ENCODE measurements around the gene NCBP1. TPM values are rescaled to one million over a fixed set of nuclear protein-coding genes. Genes with fewer than 3 reads are reported as not detected.

Gene NCBP1
- total and polyA plus RNA-seq, 4 donors = 3.5 to 24.0 (median 15.5) TPM

DNA sequence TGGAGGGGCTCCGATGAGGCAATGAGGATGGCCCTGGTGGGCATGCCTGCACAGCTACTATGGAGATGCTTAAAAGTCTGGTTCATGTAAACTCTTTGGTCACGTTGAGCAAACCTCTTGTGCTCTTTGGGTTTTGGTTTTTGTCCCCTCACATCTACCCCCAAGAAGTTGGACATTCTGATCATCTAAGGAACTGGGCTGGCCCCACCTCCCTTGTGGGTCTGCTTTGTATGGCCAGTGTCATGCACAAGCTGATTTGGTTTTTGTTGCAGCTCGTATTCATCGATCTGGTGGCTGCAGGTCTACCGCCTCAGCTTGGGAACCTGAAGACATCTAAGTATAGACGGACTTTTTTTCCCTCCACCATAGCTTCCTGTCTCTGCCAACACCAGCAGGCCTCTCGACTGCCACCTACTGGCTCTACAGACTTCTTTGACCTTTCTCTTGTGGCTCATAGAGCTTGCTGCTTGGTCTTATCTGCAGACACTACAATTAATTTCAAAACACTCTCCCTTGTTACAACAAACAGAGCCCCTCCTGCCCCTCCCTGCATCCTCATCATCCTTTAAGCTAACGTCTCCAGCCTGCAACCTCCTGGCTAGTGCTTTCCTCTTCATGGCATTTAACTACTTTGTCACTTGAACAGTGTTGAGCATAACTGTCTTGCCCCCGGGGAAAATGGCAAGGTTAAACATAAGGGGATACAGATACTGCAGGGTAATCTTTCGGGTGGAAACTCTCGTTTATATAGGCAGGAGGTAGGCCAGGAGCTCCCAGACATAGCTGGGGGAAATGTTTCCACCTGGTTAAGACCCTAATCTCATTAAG lies 34.9 kb upstream of the NCBP1 start:
- DNase-seq (peak in 1 of 2 donors; percentile 76), ATAC-seq (ENCODE audit: low FRiP score) (peak; percentile 84)
- intact Hi-C loops (cut with DNase I) = loop anchor here (2.0 to 10.0 kb wide), 4 partner anchors 41 to 130 kb away; partner anchors contain the start of gene TMOD1 (in 1 of the 2)
- Histone ChIP-seq H3K27me3 (ENCODE audit: control insufficient read depth in 1 of 2, insufficient read depth in 2 of 2, low read length in 1 of 2) (no peaks in the 10 kb centered on the region), H3K36me3 (ENCODE audit: control insufficient read depth in 1 of 2, insufficient read depth in 2 of 2, low read length in 1 of 2) (peaks cover 4 to 5% of the 10 kb centered on the region in 2 donors), H3K27ac (ENCODE audit: low read depth in 1 of 2, low read length in 2 of 2) (no peak overlapping the region), H3K4me1 (ENCODE audit: control insufficient read depth in 1 of 2, insufficient read depth in 2 of 2, low read length in 2 of 2) (peaks cover 0 to 5% of the 10 kb centered on the region in 2 donors), H3K4me3 (ENCODE audit: low read length in 2 of 2) (no peak overlapping the region), H3K9me3 (ENCODE audit: control insufficient read depth, low read length) (no peaks in the 10 kb centered on the region)
- WGBS, 2 donors = 29 to 33% methylated on average over 11 of the region's 11 CpGs

DNA sequence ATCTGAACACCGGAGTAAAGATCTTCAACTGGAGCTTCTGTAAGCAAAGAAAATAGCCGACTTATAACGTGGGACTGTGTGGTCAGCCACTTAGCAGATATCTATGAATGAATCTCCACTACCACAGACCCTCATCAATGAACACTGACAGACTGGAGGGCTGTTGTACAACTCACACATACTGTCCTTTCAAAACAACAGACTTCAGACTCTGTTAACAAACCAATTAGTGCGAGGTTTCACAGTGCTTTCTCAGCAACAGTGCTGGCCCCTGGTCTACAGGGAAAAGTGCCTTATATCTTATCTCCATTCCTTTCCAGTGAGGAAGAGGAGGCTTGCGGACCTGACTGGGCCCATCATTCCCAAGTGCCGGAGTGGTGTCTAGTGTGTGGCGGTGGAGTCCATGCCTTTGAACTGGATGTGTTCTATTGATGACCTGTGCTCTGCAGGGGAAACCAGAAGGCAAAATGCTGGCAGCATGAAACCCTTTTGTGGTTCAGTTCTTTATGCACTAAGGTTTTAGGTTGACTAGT lies 34.2 kb upstream of the NCBP1 start:
- WGBS, 2 donors = 81 to 85% methylated on average over 7 of the region's 7 CpGs
- Histone ChIP-seq H3K9me3 (ENCODE audit: control insufficient read depth, low read length) (no peaks in the 10 kb centered on the region), H3K4me1 (ENCODE audit: control insufficient read depth in 1 of 2, insufficient read depth in 2 of 2, low read length in 2 of 2) (peaks cover 0 to 5% of the 10 kb centered on the region in 2 donors), H3K27me3 (ENCODE audit: control insufficient read depth in 1 of 2, insufficient read depth in 2 of 2, low read length in 1 of 2) (no peaks in the 10 kb centered on the region), H3K36me3 (ENCODE audit: control insufficient read depth in 1 of 2, insufficient read depth in 2 of 2, low read length in 1 of 2) (peaks cover 5 to 6% of the 10 kb centered on the region in 2 donors), H3K27ac (ENCODE audit: low read depth in 1 of 2, low read length in 2 of 2) (no peak overlapping the region), H3K4me3 (ENCODE audit: low read length in 2 of 2) (no peak overlapping the region)
- no peak for ATAC-seq (ENCODE audit: low FRiP score)
- DNase-seq = no peak
- intact Hi-C loops (cut with DNase I) = loop anchor here (2.0 to 10.0 kb wide), 4 partner anchors 42 to 131 kb away; partner anchors contain the start of gene TMOD1 (in 1 of the 2)

DNA sequence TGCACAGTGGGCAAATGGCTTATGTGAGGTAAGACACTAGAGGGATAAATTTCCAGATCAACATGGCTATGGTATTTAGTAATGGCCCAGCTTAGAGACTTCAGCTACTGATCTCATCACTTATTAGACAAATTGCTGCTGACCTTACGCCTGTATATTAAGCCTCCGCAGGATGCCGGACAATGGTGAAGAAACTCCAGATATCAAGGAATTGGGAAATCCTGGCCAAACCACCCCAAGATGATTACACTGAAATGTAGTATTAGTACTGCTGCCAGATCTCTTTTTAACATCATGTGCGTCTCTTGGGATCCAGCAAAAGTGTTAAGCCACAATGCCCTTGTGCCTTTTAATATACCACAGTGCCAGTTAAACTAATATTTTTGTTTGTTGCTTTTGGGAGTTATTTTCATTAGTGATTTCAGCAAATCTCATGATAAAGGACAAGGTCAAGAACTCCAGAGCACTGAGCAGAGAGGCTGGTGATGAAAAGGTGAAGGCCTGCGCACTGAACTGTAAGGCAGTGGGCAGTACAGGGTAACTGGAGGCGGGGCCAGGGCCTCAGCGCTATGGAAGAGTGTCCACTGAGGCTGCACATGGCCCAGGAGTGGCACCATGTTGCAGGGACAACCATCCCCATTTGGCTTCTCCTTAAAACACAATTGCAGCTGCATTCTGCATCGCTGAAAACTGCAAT lies 32.9 kb upstream of the NCBP1 start:
- no peak overlapping the region for H3K4me3 ChIP-seq (ENCODE audit: low read length in 2 of 2)
- WGBS, 2 donors = 81 to 87% methylated on average over 8 of the region's 8 CpGs
- H3K27me3 ChIP-seq (ENCODE audit: control insufficient read depth in 1 of 2, insufficient read depth in 2 of 2, low read length in 1 of 2) = no peaks in the 10 kb centered on the region
- H3K9me3 ChIP-seq (ENCODE audit: control insufficient read depth, low read length) = no peaks in the 10 kb centered on the region
- ATAC-seq (ENCODE audit: low FRiP score) = no peak
- H3K36me3 ChIP-seq (ENCODE audit: control insufficient read depth in 1 of 2, insufficient read depth in 2 of 2, low read length in 1 of 2) = peaks cover 5 to 8% of the 10 kb centered on the region in 2 donors
- intact Hi-C loops (cut with DNase I) = no loop called here
- no peak overlapping the region for H3K27ac ChIP-seq (ENCODE audit: low read depth in 1 of 2, low read length in 2 of 2)
- DNase-seq = no peak
- H3K4me1 ChIP-seq (ENCODE audit: control insufficient read depth in 1 of 2, insufficient read depth in 2 of 2, low read length in 2 of 2) = peaks cover 0 to 5% of the 10 kb centered on the region in 2 donors

DNA sequence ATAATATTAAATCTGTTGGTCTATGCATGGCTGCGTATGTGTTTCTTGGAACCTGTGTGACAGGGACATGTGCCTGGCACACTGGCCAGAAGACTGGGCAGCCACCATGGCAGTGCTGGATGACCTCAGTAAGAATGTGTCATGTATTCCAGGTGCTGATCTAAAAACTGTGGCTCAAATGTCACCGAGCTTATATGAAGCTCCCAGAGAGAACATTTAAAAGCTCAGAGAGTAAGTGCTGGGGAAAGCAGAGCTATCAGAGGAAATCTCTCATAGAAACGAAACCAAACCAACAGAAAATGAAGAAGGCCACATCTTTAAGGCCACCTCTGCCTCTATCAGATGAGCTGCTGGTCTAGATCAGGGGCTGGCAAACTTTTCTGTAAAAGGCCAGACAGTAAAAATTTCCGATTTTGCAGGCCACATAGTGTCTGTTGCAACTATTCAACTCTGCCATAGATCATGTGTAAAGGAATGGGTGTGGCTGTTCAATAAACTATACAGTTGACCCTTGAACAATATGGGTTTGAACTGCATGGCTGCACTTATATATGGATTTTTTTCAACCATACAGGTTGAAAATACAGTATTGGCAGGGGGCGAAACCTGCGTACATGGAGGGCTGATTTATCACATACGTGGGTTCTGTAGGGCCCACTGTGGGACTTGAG lies 32.3 kb upstream of the NCBP1 start:
- 83 to 86% methylated on average over 7 of the region's 7 CpGs for WGBS, 2 donors
- intact Hi-C loops (cut with DNase I) = no loop called here
- DNase-seq (no peak), ATAC-seq (ENCODE audit: low FRiP score) (no peak)
- no peaks in the 10 kb centered on the region for H3K27me3 ChIP-seq (ENCODE audit: control insufficient read depth in 1 of 2, insufficient read depth in 2 of 2, low read length in 1 of 2)
- peaks cover 0 to 4% of the 10 kb centered on the region in 2 donors for H3K4me1 ChIP-seq (ENCODE audit: control insufficient read depth in 1 of 2, insufficient read depth in 2 of 2, low read length in 2 of 2)
- peaks cover 5 to 8% of the 10 kb centered on the region in 2 donors for H3K36me3 ChIP-seq (ENCODE audit: control insufficient read depth in 1 of 2, insufficient read depth in 2 of 2, low read length in 1 of 2)
- no peak overlapping the region for H3K4me3 ChIP-seq (ENCODE audit: low read length in 2 of 2)
- H3K27ac ChIP-seq (ENCODE audit: low read depth in 1 of 2, low read length in 2 of 2) = no peak overlapping the region
- no peaks in the 10 kb centered on the region for H3K9me3 ChIP-seq (ENCODE audit: control insufficient read depth, low read length)

DNA sequence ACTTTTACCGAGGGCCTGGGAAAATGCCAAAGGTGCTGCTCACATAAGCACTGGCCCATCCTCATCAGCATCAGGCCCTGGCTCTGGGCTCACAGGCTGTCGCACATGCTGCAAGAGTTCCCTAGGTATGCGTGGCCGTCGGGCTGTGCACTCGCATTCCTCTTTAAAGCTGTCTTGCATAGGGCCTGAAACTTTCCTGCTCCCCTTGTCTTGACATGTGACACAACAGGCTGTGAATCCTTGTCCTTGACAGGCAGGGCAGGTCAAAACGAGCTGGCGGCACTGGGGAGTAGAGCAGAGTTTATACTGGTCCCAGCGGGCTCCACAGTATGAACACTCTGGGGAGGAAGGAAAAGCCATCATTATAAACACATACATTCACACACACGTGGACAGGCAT lies 31.2 kb upstream of the NCBP1 start:
- H3K27ac ChIP-seq (ENCODE audit: low read depth in 1 of 2, low read length in 2 of 2) = no peak overlapping the region
- WGBS, 2 donors = 81% methylated on average over 10 of the region's 10 CpGs
- H3K27me3 ChIP-seq (ENCODE audit: control insufficient read depth in 1 of 2, insufficient read depth in 2 of 2, low read length in 1 of 2) = no peaks in the 10 kb centered on the region
- H3K4me1 ChIP-seq (ENCODE audit: control insufficient read depth in 1 of 2, insufficient read depth in 2 of 2, low read length in 2 of 2) = peaks cover 0 to 3% of the 10 kb centered on the region in 2 donors
- peaks cover 5 to 8% of the 10 kb centered on the region in 2 donors for H3K36me3 ChIP-seq (ENCODE audit: control insufficient read depth in 1 of 2, insufficient read depth in 2 of 2, low read length in 1 of 2)
- intact Hi-C loops (cut with DNase I) = no loop called here
- ATAC-seq (ENCODE audit: low FRiP score) = no peak
- no peak overlapping the region for H3K4me3 ChIP-seq (ENCODE audit: low read length in 2 of 2)
- no peaks in the 10 kb centered on the region for H3K9me3 ChIP-seq (ENCODE audit: control insufficient read depth, low read length)
- DNase-seq = no peak

DNA sequence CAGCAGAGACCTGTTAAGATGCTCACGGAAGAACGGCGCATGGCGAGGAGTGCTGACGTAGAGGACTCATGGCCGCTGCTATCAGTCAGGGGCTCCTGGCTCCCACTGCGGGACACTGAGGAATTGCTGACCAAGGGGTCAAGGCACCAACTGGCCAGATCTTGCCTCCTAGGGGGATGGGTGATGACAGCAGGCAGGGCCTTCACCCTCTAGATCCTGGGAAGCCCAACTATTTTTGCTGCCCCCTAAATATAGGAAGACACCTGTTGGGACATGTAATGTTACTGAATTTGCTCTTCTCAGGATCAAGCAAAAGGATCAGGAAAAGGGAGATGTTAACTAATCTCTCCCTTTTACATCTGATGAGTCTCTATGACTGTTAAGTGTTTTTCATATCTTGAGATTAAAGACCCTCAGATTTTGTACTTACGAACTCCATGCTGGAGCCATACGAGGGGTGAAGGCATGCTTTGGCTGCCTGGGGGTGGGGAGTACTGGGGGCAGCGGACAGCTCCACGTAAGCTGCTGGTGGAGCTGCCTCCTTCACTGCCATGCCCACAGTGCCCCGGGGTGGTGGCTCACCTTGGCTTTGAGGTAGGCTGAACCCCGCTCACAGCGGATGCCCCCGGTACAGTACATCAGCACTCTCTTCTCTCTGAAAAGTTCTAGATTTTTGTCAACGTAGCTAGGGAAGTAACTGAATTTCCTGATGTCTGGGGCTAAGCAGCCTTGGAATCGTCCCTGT lies 28.5 kb upstream of the NCBP1 start:
- 89 to 90% methylated on average over 17 of the region's 17 CpGs for WGBS, 2 donors
- ATAC-seq (ENCODE audit: low FRiP score) (no peak), DNase-seq (no peak)
- Histone ChIP-seq H3K4me1 (ENCODE audit: control insufficient read depth in 1 of 2, insufficient read depth in 2 of 2, low read length in 2 of 2) (no peaks in the 10 kb centered on the region), H3K9me3 (ENCODE audit: control insufficient read depth, low read length) (no peaks in the 10 kb centered on the region), H3K36me3 (ENCODE audit: control insufficient read depth in 1 of 2, insufficient read depth in 2 of 2, low read length in 1 of 2) (peaks cover 8% of the 10 kb centered on the region in 2 donors), H3K27ac (ENCODE audit: low read depth in 1 of 2, low read length in 2 of 2) (no peak overlapping the region), H3K27me3 (ENCODE audit: control insufficient read depth in 1 of 2, insufficient read depth in 2 of 2, low read length in 1 of 2) (no peaks in the 10 kb centered on the region), H3K4me3 (ENCODE audit: low read length in 2 of 2) (no peak overlapping the region)
- intact Hi-C loops (cut with DNase I) = no loop called here

DNA sequence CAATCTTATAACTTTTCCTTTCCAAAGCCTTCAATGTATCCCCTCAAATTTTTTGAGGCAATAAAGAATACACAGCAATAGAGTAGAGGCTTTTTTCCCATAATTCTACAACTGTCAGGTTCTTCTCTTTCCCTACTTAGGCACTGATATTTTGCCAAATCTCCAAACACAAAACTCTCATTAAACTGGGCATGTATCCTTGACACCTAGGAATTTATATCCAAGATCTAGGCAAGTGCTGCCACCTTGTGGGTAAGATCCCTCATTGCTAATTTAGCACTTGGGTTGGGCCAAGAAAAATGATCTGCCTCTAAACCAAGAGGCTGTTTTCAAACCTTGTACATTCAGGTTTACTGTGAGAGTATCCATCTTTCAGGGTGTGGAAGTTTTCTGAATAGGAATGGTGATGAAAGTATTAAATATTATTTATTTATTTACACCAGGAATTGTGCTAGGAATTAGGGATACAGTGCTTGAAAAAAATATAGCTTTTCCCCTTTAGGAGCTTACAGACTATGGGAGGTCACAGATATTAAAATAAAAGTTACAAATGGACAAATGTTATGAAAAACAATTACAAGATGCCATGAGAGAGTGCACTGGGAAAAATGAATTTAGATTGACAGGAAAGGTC lies 18.1 kb upstream of the NCBP1 start:
- H3K4me1 ChIP-seq (ENCODE audit: control insufficient read depth in 1 of 2, insufficient read depth in 2 of 2, low read length in 2 of 2) = no peaks in the 10 kb centered on the region
- DNase-seq = peak in 1 of 2 donors; percentile 53
- H3K36me3 ChIP-seq (ENCODE audit: control insufficient read depth in 1 of 2, insufficient read depth in 2 of 2, low read length in 1 of 2) = peaks cover 0 to 2% of the 10 kb centered on the region in 2 donors
- H3K4me3 ChIP-seq (ENCODE audit: low read length in 2 of 2) = no peak overlapping the region
- ATAC-seq (ENCODE audit: low FRiP score) = peak; percentile 86
- intact Hi-C loops (cut with DNase I) = loop anchor here (1.0 to 5.0 kb wide), 2 partner anchors 147 to 208 kb away; no protein-coding TSS in a partner anchor
- no peaks in the 10 kb centered on the region for H3K9me3 ChIP-seq (ENCODE audit: control insufficient read depth, low read length)
- no peak overlapping the region for H3K27ac ChIP-seq (ENCODE audit: low read depth in 1 of 2, low read length in 2 of 2)
- H3K27me3 ChIP-seq (ENCODE audit: control insufficient read depth in 1 of 2, insufficient read depth in 2 of 2, low read length in 1 of 2) = no peaks in the 10 kb centered on the region
